ENCODE measurements around the gene TNFAIP6.
"Not testable (repeated sequence)": the region's sequence is repeated elsewhere in the genome, so short reads cannot be mapped to it uniquely, and the experiment has no call there.

The TNFAIP6 gene

DNA sequence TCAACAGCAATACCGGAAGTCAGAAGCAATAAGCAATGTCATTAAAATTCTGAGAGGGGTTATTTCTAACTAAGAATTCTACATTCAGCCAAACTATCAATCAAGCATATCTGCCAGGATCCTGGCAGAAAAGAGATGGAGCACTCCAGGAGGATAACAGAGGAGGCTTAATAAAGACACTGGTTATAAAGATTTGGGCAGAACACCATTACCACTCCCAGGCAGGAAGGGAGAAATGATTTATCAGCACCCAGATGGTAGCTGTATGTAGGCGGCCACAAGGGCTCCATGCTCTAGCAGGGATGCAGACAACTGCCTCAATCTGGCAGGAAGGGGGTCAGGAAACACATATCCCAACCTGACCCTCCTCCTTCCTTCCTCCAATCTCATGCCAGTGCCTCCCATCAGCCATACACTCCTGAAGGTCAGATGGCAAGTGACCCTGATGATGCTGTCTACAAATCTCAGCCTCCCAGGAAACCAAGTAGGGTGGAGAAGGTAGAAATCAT, 20.5 kb upstream of the TNFAIP6 start:
- H3K4me3 ChIP-seq = peak overlapping the region; percentile 67
- H3K9ac ChIP-seq (ENCODE audit: insufficient read length) = peak overlapping the region; percentile 64
- H3K9me3 ChIP-seq (ENCODE audit: low read depth, low read length) = no peaks in the 10 kb centered on the region
- peak overlapping the region; percentile 94 for H3K27ac ChIP-seq
- TF ChIP-seq FOXP2 (optimal IDR thresholded peaks at IDR 0.05; ENCODE audit: control extremely low read depth, extremely low read length, insufficient read depth) (no peak), POLR2AphosphoS5 (IDR thresholded peaks at IDR 0.05; ENCODE audit: borderline replicate concordance, low read depth, low read length) (no peak), EZH2 (IDR thresholded peaks at IDR 0.05) (no peak)
- no peaks in the 10 kb centered on the region for H3K36me3 ChIP-seq (ENCODE audit: insufficient read depth, low read length)
- DNase-seq (ENCODE audit: low read depth, low spot score) = no peak

DNA sequence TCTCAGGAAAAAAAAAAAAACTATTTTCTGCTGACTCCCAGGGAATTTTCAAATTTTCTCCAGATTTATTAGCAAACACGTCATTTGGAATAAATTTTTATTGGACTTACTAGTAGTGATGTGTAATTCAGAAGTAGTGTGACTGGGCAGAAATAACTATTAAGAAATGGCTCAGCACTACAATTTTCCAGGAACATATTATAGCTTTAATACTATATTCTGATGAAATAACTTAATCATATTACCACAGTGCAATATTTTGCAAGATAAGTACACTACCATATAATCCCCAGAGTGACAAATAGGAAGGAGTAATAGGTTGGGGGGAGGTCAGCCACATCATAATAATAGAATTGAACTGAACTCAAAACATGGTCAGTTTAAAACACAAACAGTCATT, 19.7 kb upstream of the TNFAIP6 start:
- no peak for DNase-seq (ENCODE audit: low read depth, low spot score)
- Histone ChIP-seq H3K27ac (peak overlapping the region; percentile 94), H3K9me3 (ENCODE audit: low read depth, low read length) (no peaks in the 10 kb centered on the region), H3K4me3 (peak overlapping the region; percentile 67), H3K36me3 (ENCODE audit: insufficient read depth, low read length) (no peaks in the 10 kb centered on the region), H3K9ac (ENCODE audit: insufficient read length) (peak overlapping the region; percentile 67)
- TF ChIP-seq EZH2 (IDR thresholded peaks at IDR 0.05) (no peak), POLR2AphosphoS5 (IDR thresholded peaks at IDR 0.05; ENCODE audit: borderline replicate concordance, low read depth, low read length) (no peak), FOXP2 (optimal IDR thresholded peaks at IDR 0.05; ENCODE audit: control extremely low read depth, extremely low read length, insufficient read depth) (no peak)

DNA sequence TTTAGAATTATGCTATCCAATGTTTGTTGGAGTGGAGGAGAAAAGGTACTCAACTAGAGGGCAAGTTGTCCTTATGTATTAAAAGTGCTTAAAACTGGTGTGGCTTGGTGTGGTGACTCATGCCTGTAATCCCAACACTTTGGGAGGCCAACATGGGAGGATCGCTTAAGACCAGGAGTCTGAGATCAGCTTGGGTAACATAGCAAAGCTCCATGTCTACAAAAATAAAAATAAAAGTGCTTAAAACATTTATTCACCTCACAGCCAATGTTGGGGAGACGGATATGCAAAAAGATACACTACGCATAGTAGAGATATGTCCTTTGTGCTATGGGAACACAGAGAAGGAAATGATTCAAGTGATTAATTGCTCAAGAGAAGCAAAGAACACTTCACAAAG, 19.3 kb upstream of the TNFAIP6 start:
- Histone ChIP-seq H3K9me3 (ENCODE audit: low read depth, low read length) (no peaks in the 10 kb centered on the region), H3K9ac (ENCODE audit: insufficient read length) (peak overlapping the region; percentile 67), H3K4me3 (peak overlapping the region; percentile 67), H3K27ac (peak overlapping the region; percentile 94), H3K36me3 (ENCODE audit: insufficient read depth, low read length) (no peaks in the 10 kb centered on the region)
- no peak for DNase-seq (ENCODE audit: low read depth, low spot score)
- TF ChIP-seq POLR2AphosphoS5 (IDR thresholded peaks at IDR 0.05; ENCODE audit: borderline replicate concordance, low read depth, low read length) (no peak), EZH2 (IDR thresholded peaks at IDR 0.05) (no peak), FOXP2 (optimal IDR thresholded peaks at IDR 0.05; ENCODE audit: control extremely low read depth, extremely low read length, insufficient read depth) (no peak)

DNA sequence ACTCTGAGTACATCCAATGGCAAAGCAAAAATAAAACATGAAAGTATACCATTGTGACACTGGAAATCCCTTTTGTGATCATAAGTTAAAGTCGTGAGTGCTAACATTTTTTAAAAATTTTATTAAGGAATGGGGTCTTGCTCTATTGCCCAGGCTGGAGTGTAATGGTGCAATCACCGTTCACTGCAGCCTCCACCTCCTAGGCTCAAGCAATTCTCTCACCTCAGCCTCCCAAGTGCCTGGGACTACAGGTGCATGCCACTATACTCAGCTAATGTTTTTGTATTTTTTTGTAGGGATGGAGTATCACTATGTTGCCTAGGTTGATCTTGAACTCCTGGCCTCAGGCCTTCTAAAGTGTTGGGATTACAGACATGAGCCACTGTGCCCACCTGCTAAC, 14.3 kb upstream of the TNFAIP6 start:
- H3K4me3 ChIP-seq = no peak overlapping the region
- no peaks in the 10 kb centered on the region for H3K9me3 ChIP-seq (ENCODE audit: low read depth, low read length)
- no peak for DNase-seq (ENCODE audit: low read depth, low spot score)
- no peaks in the 10 kb centered on the region for H3K36me3 ChIP-seq (ENCODE audit: insufficient read depth, low read length)
- H3K9ac ChIP-seq (ENCODE audit: insufficient read length) = no peak overlapping the region
- no peak overlapping the region for H3K27ac ChIP-seq
- TF ChIP-seq FOXP2 (optimal IDR thresholded peaks at IDR 0.05; ENCODE audit: control extremely low read depth, extremely low read length, insufficient read depth) = no peak
- TF ChIP-seq EZH2 (IDR thresholded peaks at IDR 0.05) = no peak
- no peak for TF ChIP-seq POLR2AphosphoS5 (IDR thresholded peaks at IDR 0.05; ENCODE audit: borderline replicate concordance, low read depth, low read length)

DNA sequence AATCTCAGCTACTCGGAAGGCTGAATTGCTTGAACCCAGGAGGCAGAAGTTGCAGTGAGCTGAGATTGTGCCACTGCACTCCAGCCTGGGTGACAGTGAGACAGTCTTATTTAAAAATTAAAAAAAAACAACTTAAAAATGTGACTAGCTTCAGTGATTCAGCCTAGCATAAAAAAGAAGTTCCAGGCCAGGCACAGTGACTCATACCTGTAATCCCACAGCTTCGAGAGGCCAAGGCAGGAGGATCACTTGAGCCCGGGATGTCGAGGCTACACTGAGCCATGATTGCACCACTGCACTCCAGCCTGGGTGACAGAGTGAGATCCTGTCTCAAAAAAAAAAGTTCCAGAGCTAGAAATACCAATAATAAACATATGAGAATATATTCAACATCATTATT, 13.2 kb upstream of the TNFAIP6 start:
- H3K9me3 ChIP-seq (ENCODE audit: low read depth, low read length); H3K9ac ChIP-seq (ENCODE audit: insufficient read length); H3K27ac ChIP-seq; H3K4me3 ChIP-seq; H3K36me3 ChIP-seq (ENCODE audit: insufficient read depth, low read length); DNase-seq (ENCODE audit: low read depth, low spot score): not testable (repeated sequence)

DNA sequence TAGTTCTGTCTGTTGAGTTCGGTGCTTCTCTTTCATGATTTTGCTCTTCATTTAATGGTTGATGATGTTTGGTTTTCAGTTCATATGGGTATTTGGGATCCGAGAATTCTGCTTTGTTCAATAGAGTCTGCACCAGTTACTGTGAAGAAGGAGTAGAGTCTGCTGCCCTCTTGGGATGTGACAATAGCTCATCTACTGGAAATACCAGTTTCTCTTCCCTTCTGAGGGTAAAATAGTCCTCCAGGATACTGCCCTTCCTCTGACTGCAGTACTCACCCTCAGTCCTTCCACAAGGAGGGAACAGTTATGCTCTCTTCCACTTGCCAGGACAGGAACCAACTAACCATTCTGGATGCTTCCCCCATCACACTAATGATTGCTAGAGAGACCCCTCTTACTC, 12.5 kb upstream of the TNFAIP6 start:
- Histone ChIP-seq H3K9ac (ENCODE audit: insufficient read length) (no peak overlapping the region), H3K9me3 (ENCODE audit: low read depth, low read length) (no peaks in the 10 kb centered on the region), H3K27ac (no peak overlapping the region), H3K4me3 (no peak overlapping the region), H3K36me3 (ENCODE audit: insufficient read depth, low read length) (no peaks in the 10 kb centered on the region)
- TF ChIP-seq EZH2 (IDR thresholded peaks at IDR 0.05) (no peak), POLR2AphosphoS5 (IDR thresholded peaks at IDR 0.05; ENCODE audit: borderline replicate concordance, low read depth, low read length) (no peak), FOXP2 (optimal IDR thresholded peaks at IDR 0.05; ENCODE audit: control extremely low read depth, extremely low read length, insufficient read depth) (no peak)
- no peak for DNase-seq (ENCODE audit: low read depth, low spot score)

DNA sequence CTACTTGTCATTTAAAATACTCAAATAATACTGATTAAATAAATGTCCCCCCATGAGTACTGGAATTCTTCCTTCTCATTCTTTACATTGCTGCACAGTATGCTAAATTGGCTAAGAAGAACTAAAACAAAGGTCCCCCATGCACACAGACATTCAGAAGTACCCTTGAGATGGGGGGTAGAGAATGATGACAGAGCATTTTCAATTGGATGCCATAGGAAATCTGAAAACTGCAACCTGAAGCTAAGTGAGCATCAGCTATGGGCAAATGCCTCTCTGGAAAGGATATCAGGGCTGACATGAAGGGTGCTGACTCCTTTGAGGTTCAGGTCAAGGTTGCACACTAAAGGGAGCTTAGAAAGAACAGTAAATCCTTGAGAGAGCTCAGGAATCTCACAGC, 10.1 kb upstream of the TNFAIP6 start:
- Histone ChIP-seq H3K36me3 (ENCODE audit: insufficient read depth, low read length) (no peaks in the 10 kb centered on the region), H3K4me3 (no peak overlapping the region), H3K27ac (no peak overlapping the region), H3K9me3 (ENCODE audit: low read depth, low read length) (no peaks in the 10 kb centered on the region), H3K9ac (ENCODE audit: insufficient read length) (no peak overlapping the region)
- DNase-seq (ENCODE audit: low read depth, low spot score) = no peak
- TF ChIP-seq POLR2AphosphoS5 (IDR thresholded peaks at IDR 0.05; ENCODE audit: borderline replicate concordance, low read depth, low read length) (no peak), EZH2 (IDR thresholded peaks at IDR 0.05) (no peak), FOXP2 (optimal IDR thresholded peaks at IDR 0.05; ENCODE audit: control extremely low read depth, extremely low read length, insufficient read depth) (no peak)

DNA sequence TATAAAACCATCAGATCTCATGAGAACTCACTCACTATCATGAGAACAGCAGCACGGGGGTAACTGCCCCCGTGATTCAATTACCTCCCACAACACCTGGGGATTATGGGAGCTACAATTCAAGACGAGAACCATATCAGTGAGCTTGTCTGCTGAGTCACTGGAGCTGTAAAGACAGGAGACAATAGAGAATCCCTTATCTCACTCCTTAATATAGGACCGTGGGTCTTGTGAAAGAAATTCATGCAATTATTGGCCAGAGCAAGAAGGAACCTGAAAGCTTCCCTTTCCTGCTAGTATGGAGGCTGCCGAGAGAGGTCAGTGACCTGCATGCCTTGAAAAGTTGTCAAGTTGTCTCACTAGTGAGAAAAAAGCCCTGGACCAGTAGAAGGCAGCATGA, 9.5 kb upstream of the TNFAIP6 start:
- no peak overlapping the region for H3K9ac ChIP-seq (ENCODE audit: insufficient read length)
- H3K4me3 ChIP-seq = no peak overlapping the region
- no peak for DNase-seq (ENCODE audit: low read depth, low spot score)
- no peaks in the 10 kb centered on the region for H3K9me3 ChIP-seq (ENCODE audit: low read depth, low read length)
- H3K36me3 ChIP-seq (ENCODE audit: insufficient read depth, low read length) = no peaks in the 10 kb centered on the region
- H3K27ac ChIP-seq = no peak overlapping the region
- no peak for TF ChIP-seq POLR2AphosphoS5 (IDR thresholded peaks at IDR 0.05; ENCODE audit: borderline replicate concordance, low read depth, low read length)
- TF ChIP-seq FOXP2 (optimal IDR thresholded peaks at IDR 0.05; ENCODE audit: control extremely low read depth, extremely low read length, insufficient read depth) = no peak
- no peak for TF ChIP-seq EZH2 (IDR thresholded peaks at IDR 0.05)

DNA sequence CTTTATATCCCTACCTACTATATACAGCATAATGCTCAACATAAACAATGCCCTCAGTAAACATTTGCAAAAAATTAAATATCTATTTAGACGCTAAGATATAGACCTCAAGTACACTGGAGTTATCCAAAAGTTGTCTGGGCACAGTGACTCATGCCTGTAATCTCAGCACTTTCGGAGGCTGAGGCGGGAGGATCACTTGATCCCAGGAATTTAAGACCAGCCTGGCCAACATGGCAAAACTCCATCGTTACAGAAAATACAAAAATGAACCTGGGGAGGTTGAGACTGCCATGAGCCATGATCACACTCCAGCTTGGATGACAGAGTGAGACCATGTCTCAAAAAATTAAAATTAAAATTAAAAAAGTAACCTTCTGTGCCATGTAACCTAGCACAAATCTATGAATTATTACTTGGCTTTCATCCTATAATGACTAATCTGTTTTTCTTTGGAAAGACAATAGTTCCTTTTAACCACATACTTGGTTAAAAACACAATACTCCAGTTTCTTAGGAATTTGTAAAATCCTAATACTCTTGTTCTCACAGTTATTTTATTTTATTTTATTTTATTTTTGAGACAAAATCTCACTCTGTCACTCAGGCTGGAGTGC, 6.7 kb upstream of the TNFAIP6 start:
- H3K9ac ChIP-seq (ENCODE audit: insufficient read length) = no peak overlapping the region
- no peak for TF ChIP-seq EZH2 (IDR thresholded peaks at IDR 0.05)
- no peak for TF ChIP-seq POLR2AphosphoS5 (IDR thresholded peaks at IDR 0.05; ENCODE audit: borderline replicate concordance, low read depth, low read length)
- TF ChIP-seq FOXP2 (optimal IDR thresholded peaks at IDR 0.05; ENCODE audit: control extremely low read depth, extremely low read length, insufficient read depth) = no peak
- H3K36me3 ChIP-seq (ENCODE audit: insufficient read depth, low read length) = no peaks in the 10 kb centered on the region
- no peak overlapping the region for H3K27ac ChIP-seq
- H3K9me3 ChIP-seq (ENCODE audit: low read depth, low read length) = no peaks in the 10 kb centered on the region
- no peak for DNase-seq (ENCODE audit: low read depth, low spot score)
- no peak overlapping the region for H3K4me3 ChIP-seq
